Head of caudate nucleus (tissue), 42 donors: ENCODE data around the gene CAPZA1.
"Not testable (repeated sequence)": the region's sequence is repeated elsewhere in the genome, so short reads cannot be mapped to it uniquely, and the experiment has no call there.

Experiments used
- DNase-seq, 42 donors: peaks; one replicate each; pipeline versions ENCODE4 v3.0.0 to v3.0.0-alpha.2; 2020 to 2021; ENCODE audit warnings: mixed read lengths in 7 of 42
- intact Hi-C: fragments of 100-400 bp; cut with DNase I; formaldehyde crosslinking; loops from one replicate; pipeline ENCODE4 v1.15.0; 2022

CAPZA1 gene

DNA sequence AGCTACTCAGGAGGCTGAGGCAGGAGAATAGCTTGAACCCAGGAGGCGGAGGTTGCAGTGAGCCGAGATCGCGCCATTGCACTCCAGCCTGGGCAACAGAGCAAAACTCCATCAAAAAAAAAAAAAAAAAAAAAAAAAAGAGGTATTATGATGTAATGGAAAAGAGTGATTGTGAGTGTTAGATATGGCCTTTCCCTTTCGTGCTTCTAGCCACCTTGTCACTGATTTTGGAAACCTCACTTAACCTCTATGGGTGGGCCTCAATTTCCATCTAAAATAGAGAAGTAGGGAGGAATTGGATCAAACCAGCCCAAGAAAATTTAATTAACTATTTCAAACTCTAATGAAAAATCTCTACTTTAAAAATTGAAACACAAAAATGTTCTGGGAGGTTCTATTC, 4.9 kb downstream of the CAPZA1 start:
- not testable (repeated sequence) for DNase-seq
- intact Hi-C loops = loop anchor here (2.0 to 5.0 kb wide), 2 partner anchors 48 to 82 kb away; partner anchors contain the start of genes MOV10 and RHOC

- peak in 12 of 42 donors; percentile 16 to 77 (median 28) for DNase-seq
These were observed 6.1 kb downstream of the CAPZA1 start for GRCh38 chr1:112625696-112626095.

DNA sequence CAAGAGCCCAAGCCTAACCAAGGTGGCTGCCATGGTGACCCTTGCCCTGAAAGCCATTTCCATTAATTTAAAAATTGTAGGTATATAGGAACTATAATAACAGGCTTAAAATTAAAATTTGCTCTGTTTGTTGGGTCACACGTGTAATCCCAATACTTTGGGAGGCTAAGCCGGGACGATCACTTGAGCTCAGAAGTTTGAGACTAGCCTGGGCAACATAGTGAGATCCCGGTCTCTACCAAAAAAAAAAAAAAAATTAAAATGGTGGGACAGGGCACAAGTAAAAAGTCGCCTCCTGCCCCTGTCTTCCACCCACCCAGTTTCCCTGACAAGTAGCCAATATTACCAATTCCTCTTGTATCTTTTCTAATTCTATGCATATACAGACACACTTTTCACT, 6.6 kb downstream of the CAPZA1 start:
- intact Hi-C loops = no loop called here
- DNase-seq = no peak

More at GRCh38 chr1:112625696-112626095, 6.1 kb downstream of the CAPZA1 start:
- intact Hi-C loops = loop anchor here (2.0 kb wide), 1 partner anchor 81 kb away; the partner anchor contains the start of gene RHOC

DNA sequence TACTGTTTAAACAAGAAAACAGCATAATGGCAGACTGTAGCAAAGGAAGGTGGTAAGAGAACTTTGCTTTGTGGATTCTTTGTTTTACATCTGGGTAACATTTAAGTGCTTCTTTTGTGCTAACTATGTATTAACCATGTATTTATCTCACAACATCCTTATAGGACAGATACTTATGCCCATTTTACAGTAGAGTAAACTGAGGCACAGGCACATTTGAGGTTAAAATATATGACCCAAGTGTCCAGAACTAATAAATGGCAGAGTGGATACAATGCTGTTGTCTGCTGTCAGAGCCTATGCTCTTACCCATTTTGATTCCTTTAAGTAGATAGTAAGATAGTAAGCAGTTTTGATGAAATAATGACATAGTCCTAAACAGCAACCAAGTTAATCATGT, 7.3 kb downstream of the CAPZA1 start:
- intact Hi-C loops = no loop called here
- DNase-seq = no peak

DNA sequence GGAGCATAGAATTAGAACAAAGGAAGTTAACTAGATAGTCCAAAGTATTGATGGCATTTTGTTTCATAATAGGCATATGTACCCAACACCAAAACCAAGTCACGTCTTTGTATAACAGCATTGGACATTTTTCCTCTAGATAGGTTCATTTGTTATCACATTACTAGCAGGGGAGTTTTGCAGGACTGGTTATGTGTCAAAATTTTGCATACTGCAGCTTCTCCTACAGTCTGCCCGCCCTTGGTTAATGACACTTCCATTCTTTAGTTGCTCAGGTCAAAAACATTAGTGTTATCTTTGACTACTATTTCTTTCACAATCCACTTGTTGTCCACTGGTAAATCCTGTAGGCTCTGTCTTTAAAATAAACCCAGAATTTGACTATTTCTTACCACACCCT, 8.9 kb downstream of the CAPZA1 start:
- DNase-seq = no peak
- intact Hi-C loops = no loop called here

DNA sequence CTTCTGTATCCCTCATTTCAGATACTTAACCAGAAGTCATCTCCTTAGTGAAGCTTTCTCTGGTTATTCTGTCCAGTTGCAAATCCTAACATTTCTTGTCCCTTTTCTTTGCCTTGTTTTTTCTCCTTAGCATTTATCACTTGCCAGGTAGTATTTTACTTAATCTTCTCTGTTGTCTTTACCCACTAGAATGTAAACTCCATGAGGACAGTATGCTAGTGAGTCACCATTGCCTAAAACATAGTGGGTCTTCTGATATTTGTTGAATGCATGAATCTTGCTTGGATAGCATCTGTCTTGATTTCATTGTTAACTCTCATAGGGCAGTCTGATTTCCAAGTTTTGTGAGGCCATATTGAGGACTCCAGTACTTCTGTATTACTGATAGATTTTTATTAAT, 9.6 kb downstream of the CAPZA1 start:
- intact Hi-C loops = no loop called here
- DNase-seq = no peak

DNA sequence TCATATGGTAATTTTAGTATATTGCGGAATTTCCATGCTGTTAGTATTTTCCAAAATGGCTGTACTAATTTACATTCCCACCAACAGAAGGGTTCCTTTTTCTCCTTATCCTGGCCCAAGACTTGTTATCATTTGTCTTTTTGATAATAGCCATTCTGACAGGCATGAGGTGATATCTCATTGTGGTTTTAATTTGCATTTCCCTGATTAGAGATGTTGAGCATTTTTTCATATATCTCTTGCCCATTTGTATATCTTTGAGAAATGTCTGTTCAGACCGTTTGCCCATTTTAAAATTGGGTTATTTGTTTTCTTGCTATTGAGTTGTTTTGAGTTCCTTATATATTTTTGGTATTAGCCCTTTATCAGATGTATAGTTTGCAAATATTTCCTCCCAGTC, 14.0 kb downstream of the CAPZA1 start:
- intact Hi-C loops = no loop called here
- no peak for DNase-seq

DNA sequence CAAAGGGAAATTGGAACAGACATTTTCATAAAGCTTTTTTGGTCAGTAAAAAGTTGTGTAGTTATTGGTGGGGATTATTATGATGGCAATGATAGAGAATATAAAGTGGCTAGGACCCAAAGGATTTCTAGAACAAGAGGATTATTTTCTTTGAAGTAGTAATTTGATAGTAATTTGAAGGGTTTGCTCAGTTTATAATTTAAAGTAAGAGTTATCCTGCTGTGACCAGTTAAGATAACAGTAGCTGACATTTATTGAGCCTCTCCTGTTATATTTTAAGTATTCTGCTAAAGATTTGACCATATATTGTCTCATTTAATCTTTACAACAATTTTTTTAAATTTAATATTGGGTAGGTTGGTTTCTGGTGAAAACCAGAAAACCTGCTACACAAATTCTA, 14.7 kb downstream of the CAPZA1 start:
- intact Hi-C loops = no loop called here
- no peak for DNase-seq

GRCh38 chr1:112636056-112636455, 16.4 kb downstream of the CAPZA1 start:
- intact Hi-C loops = no loop called here
- no peak for DNase-seq

- intact Hi-C loops = no loop called here
- no peak for DNase-seq
These were observed 17.1 kb downstream of the CAPZA1 start for GRCh38 chr1:112636597-112637253.

DNA sequence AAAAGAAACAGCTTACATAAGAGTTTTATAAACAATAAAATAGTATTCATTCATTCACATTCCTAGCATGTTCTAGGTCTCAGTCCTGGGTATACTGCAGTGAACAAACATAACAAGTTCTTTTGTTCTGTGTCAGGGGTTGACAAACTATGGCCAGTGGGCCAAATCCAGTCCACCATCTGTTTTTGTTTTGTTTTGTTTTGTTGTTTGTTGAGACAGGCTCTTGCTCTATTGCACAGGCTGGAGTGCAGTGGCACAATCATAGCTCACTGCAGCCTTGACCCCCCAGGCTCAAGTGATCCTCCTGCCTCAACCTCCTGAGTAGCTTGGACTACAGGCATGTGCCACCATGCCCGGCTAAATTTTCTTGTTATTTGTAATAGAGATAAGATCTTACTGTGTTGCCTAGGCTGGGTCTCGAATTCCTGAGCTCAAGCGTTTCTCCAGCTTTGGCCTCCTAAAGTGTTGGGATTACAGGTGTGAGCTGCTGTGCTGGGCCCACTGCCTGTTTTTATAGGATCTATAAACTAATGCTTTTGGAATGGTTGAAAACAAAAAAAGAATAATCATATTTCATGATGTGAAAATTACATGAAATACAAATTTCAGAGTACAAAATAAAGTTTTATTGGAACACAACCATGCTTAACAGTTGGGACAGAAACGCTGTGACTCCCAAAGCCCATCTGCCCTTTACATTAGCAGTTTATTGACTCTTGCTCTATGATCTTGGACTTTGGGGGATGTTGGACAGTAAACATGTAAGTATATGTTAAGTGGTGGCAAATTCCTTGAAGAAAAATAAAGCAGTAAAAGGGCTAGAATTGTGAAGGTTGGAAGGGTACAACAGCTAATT, 17.9 kb downstream of the CAPZA1 start:
- intact Hi-C loops = no loop called here
- DNase-seq = peak in 24 of 42 donors; percentile 4 to 75 (median 35)

GRCh38 chr1:112638110-112638428, 18.4 kb downstream of the CAPZA1 start:
- intact Hi-C loops = no loop called here
- no peak for DNase-seq

- intact Hi-C loops = not testable (repeated sequence)
- peak in 12 of 42 donors; percentile 9 to 54 (median 21) for DNase-seq
These were observed 20.8 kb downstream of the CAPZA1 start for GRCh38 chr1:112640437-112640836.

DNA sequence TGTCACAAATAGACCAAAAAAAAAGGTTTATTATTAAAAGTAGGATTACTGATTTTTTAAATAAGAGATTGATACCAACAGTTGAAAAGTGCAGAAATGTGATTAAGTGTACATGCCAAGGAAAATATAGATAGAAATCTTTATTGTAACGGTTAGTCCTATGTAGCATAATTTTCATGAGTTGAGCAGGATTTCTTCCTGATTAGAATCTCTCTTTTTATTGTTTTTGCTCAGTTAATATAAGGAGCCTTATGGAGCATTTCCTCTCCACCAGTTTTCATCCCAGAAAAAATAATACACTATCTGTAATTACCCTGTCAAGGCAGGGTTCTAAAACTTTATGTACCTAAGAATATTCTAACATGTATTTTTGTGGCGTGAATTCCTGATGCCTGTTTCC, 23.4 kb downstream of the CAPZA1 start:
- intact Hi-C loops = no loop called here
- no peak for DNase-seq

DNA sequence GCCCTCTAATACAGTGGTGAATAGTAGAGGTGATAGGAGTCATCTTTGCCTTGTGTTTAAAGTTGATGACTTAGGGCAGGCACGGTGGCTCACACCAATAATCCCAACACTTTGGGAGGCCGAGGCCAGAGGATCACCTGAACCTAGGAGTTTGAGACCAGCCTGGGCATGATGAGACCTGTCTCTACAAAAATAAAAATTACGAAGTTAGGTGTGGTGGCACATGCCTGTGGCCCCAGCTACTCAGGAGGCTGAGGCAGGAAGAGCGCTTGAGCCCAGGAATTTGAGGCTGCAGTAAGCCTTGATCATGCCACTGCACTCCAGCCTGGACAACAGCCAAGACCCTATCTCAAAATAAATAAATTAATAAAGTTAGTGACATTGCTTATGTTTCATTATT, 26.6 kb downstream of the CAPZA1 start:
- intact Hi-C loops = no loop called here
- no peak for DNase-seq

- intact Hi-C loops = no loop called here
- no peak for DNase-seq
These were observed 31.6 kb downstream of the CAPZA1 start for GRCh38 chr1:112651205-112651604.

- DNase-seq = no peak
- intact Hi-C loops = no loop called here
These were observed 46.2 kb downstream of the CAPZA1 start for GRCh38 chr1:112665857-112666256.

GRCh38 chr1:112666946-112667345, 47.3 kb downstream of the CAPZA1 start:
- no peak for DNase-seq
- intact Hi-C loops = no loop called here

DNA sequence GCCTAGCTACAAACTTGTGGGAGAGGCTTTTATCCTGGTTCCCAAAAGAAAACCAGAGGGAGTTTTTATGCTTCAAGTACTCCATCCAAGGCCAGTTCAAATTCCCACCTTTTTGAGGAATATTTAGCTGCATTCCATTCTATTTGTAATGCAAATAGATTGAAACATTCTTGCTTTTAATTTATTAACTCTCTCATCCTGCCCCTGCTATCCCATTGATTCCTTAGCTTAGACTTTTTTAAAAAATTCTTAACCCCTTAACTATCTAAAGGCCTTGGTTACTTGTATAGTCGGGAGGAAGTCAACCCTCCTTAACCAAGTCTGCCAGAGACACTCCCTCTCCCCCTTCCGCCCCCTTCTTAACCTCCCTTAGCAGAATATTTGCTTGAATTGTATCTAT, 52.4 kb downstream of the CAPZA1 start:
- intact Hi-C loops = loop anchor here (5.0 kb wide), 1 partner anchor 50 kb away; no protein-coding TSS in a partner anchor
- no peak for DNase-seq

DNA sequence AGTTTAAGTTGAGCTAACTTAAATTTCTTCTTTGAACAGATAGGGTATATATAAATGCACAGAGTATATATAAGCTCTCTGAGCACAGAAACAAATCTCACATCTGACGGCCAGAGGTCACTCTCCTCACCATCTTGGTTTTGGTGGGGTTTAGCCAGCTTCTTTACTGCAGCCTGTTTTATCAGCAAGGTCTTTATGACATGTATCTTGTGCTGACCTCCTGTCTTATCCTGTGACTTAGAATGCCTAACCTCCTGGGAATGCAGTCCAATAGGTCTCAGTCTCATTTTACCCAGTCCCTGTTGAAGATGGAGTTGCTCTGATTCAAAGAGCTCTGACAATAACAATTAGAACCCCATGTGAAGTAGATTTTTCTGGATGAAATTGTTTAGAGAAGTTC, 53.2 kb downstream of the CAPZA1 start:
- DNase-seq = no peak
- intact Hi-C loops = loop anchor here (5.0 kb wide), 1 partner anchor 51 kb away; no protein-coding TSS in a partner anchor
